Measurements from ENCODE around the gene ADCY5.

Gene ADCY5

GRCh38 chr3:123485551-123485950 is 36.7 kb upstream of the ADCY5 start:
- Histone ChIP-seq H3K9me3 (ENCODE audit: insufficient read depth, low read length, severe bottlenecking) (no peaks in the 10 kb centered on the region), H4K20me1 (ENCODE audit: insufficient read depth, low read length) (no peaks in the 10 kb centered on the region), H2AFZ (ENCODE audit: low read depth, low read length) (no peak overlapping the region), H3K4me1 (ENCODE audit: insufficient read depth, low read length) (no peaks in the 10 kb centered on the region), H3K4me3 (ENCODE audit: low read depth in 1 of 2, low read length in 2 of 2) (no peak overlapping the region), H3K79me2 (ENCODE audit: insufficient read depth, low read length) (no peaks in the 10 kb centered on the region), H3K36me3 (ENCODE audit: insufficient read depth, low read length) (no peaks in the 10 kb centered on the region), H3K27me3 (ENCODE audit: insufficient read depth, low read length, poor library complexity) (no peaks in the 10 kb centered on the region), H3K9ac (ENCODE audit: low read depth, low read length) (no peak overlapping the region), H3K4me2 (ENCODE audit: insufficient read depth, low read length) (no peak overlapping the region), H3K27ac (ENCODE audit: low read length) (no peak overlapping the region)
- TF ChIP-seq EZH2 (IDR thresholded peaks at IDR 0.05; ENCODE audit: borderline replicate concordance, low read depth, low read length, severe bottlenecking): no peak
- TF ChIP-seq CTCF (IDR thresholded peaks at IDR 0.05; ENCODE audit: borderline replicate concordance, extremely low read depth, low read length, poor library complexity, severe bottlenecking): no peak
- no peak for DNase-seq
- no peak for ATAC-seq (ENCODE audit: insufficient read depth, low read depth)

- Histone ChIP-seq H3K4me3 (ENCODE audit: low read depth in 1 of 2, low read length in 2 of 2) (no peak overlapping the region), H3K4me2 (ENCODE audit: insufficient read depth, low read length) (no peak overlapping the region), H3K36me3 (ENCODE audit: insufficient read depth, low read length) (no peaks in the 10 kb centered on the region), H3K9me3 (ENCODE audit: insufficient read depth, low read length, severe bottlenecking) (no peaks in the 10 kb centered on the region), H3K4me1 (ENCODE audit: insufficient read depth, low read length) (no peaks in the 10 kb centered on the region), H4K20me1 (ENCODE audit: insufficient read depth, low read length) (no peaks in the 10 kb centered on the region), H3K27me3 (ENCODE audit: insufficient read depth, low read length, poor library complexity) (peaks cover 2% of the 10 kb centered on the region), H3K27ac (ENCODE audit: low read length) (no peak overlapping the region), H3K79me2 (ENCODE audit: insufficient read depth, low read length) (no peaks in the 10 kb centered on the region), H3K9ac (ENCODE audit: low read depth, low read length) (no peak overlapping the region), H2AFZ (ENCODE audit: low read depth, low read length) (no peak overlapping the region)
- TF ChIP-seq EZH2 (IDR thresholded peaks at IDR 0.05; ENCODE audit: borderline replicate concordance, low read depth, low read length, severe bottlenecking): no peak
- no peak for TF ChIP-seq CTCF (IDR thresholded peaks at IDR 0.05; ENCODE audit: borderline replicate concordance, extremely low read depth, low read length, poor library complexity, severe bottlenecking)
- DNase-seq (no peak), ATAC-seq (ENCODE audit: insufficient read depth, low read depth) (no peak)
Measured at GRCh38 chr3:123483146-123483545, 34.3 kb upstream of the ADCY5 start.

GRCh38 chr3:123481722-123482457 is 33.0 kb upstream of the ADCY5 start:
- Histone ChIP-seq H3K27me3 (ENCODE audit: insufficient read depth, low read length, poor library complexity) (peaks cover 2% of the 10 kb centered on the region), H3K4me1 (ENCODE audit: insufficient read depth, low read length) (no peaks in the 10 kb centered on the region)

More at GRCh38 chr3:123481722-123482457, 33.0 kb upstream of the ADCY5 start:
- H3K4me3 ChIP-seq (ENCODE audit: low read depth in 1 of 2, low read length in 2 of 2): no peak overlapping the region
- no peaks in the 10 kb centered on the region for H4K20me1 ChIP-seq (ENCODE audit: insufficient read depth, low read length)
- DNase-seq: no peak
- no peaks in the 10 kb centered on the region for H3K9me3 ChIP-seq (ENCODE audit: insufficient read depth, low read length, severe bottlenecking)
- no peak overlapping the region for H3K9ac ChIP-seq (ENCODE audit: low read depth, low read length)
- H3K36me3 ChIP-seq (ENCODE audit: insufficient read depth, low read length): no peaks in the 10 kb centered on the region
- no peak overlapping the region for H2AFZ ChIP-seq (ENCODE audit: low read depth, low read length)
- no peak overlapping the region for H3K27ac ChIP-seq (ENCODE audit: low read length)
- no peak overlapping the region for H3K4me2 ChIP-seq (ENCODE audit: insufficient read depth, low read length)
- TF ChIP-seq CTCF (IDR thresholded peaks at IDR 0.05; ENCODE audit: borderline replicate concordance, extremely low read depth, low read length, poor library complexity, severe bottlenecking): no peak
- ATAC-seq (ENCODE audit: insufficient read depth, low read depth): no peak
- H3K79me2 ChIP-seq (ENCODE audit: insufficient read depth, low read length): no peaks in the 10 kb centered on the region
